HG03095 (cell line): ENCODE data around the gene FYN.

Experiments
- ATAC-seq: cut with Tn5 transposase; IDR thresholded peaks from one replicate; pipeline ENCODE4 v1.9.1; 2021; ENCODE audit warnings: moderate library complexity; ENCODE audit not compliant: unreplicated experiment

The FYN gene

GRCh38 chr6:111668410-111668809 lies 204.8 kb downstream of the FYN start:
- ATAC-seq, result no peak

DNA sequence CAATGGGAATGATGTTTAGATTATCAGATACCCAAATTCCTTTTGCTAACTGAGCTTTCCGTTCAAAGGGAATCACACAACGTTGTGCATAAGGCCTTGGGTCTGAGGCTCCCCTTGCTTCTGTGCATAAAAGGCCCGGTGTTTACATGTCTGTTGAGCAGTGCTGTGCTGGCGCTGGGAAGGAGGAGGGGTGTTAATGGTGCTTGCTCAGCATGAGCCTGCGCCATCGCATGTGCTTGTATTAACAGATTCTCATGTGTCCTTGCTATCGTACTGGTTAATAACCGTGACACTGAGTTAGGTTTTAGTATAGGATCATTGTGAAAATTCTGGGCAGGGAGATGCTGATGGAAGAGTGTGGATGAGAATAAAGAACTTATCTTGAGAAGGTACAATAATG lies 205.3 kb downstream of the FYN start:
- ATAC-seq, result no peak

DNA sequence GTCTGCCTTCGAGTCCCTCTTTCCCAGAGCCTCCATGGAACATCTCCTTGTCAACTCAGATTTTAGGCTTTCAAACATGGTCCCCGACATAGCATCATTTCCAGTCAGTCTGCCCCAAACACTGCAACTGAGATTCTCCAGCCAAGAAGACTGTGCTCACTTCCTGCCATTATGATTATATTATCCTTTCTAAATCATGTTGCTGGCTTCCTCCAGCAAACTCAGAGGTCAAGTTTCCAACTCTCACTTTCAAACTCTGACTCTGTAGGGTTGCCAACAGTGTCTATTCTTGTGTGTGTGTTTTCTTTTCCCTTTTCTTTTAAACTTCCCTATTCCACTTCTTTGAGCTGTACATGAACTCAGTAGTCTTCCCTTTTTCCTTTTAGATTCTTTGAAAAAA lies 206.4 kb downstream of the FYN start:
- no peak for ATAC-seq

GRCh38 chr6:111664565-111665030 lies 208.7 kb downstream of the FYN start:
- ATAC-seq, result no peak

- ATAC-seq, result no peak
Measured at GRCh38 chr6:111663692-111664564, 209.3 kb downstream of the FYN start.

- ATAC-seq, result no peak
Measured at GRCh38 chr6:111662794-111663593, 210.3 kb downstream of the FYN start.

GRCh38 chr6:111662072-111662793 lies 211.0 kb downstream of the FYN start:
- no peak for ATAC-seq

- ATAC-seq, result no peak
Measured at GRCh38 chr6:111661541-111662061, 211.7 kb downstream of the FYN start.

DNA sequence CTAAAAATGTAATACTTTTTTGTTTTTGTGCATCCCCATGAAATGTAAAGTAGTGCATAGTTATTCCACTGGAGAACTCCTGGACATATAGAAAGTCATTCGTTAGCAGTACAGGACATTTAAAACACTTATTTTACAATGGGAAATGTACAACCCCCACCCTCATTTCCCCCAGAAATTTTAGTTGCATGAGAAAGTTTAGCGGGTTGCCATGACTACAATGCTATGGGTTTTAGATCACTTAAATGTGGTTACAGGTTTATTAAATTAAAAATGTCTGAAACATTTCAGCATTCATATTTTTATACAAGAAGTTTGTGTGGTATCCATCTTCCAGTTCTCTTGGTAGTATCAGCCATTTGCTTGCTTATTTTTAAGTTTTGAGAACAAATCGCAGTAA lies 212.7 kb downstream of the FYN start:
- no peak for ATAC-seq

DNA sequence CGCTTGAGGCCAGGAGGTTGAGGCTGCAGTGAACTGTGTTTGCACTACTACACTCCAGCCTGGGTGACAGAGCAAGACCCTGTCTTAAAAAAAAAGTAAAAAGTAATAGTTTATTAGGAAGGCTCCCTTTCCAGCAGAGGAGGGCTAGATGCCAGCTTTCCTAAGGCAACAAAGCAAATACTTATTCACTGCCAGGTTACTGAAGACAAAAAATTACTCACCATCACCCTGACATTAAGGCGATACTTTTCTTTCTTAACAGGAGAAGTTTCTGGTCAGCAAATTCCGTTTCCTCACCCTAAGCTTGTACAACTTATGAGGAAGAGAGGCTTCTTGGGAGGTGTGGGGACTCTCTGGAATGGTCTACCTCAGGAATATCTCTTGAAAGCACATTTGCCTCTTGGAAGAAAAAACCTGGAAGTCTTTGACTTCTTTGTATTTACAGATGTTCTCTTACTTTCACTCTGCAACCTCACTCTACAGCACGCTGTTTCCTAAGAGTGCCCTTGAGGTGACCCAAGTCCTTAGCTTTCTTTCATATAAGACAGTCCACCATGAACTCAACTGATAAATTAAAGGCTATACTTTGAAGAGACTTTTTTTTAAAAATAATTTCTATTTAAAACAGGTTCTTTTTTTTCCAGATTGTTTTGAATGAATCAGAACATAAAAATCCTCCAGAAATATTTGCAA lies 214.6 kb downstream of the FYN start:
- no peak for ATAC-seq

DNA sequence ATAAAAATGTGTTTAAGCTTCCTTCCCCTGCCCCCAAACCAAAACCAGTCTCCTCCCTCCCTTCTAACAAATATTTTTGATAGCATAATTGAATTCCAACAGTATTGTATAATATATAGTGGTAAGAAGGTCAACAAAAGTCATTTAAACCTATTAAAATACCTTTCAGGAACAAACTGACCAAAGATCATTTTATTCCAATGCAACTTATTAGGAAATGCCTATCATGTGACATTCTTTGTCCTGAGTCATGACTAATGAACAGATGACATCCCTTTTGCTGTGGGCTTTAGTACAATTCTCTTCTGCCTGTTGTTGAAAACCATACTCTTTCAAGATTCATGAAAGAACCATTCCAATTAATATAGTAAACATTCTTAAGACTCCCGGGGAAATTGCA lies 216.1 kb downstream of the FYN start:
- ATAC-seq, result no peak

DNA sequence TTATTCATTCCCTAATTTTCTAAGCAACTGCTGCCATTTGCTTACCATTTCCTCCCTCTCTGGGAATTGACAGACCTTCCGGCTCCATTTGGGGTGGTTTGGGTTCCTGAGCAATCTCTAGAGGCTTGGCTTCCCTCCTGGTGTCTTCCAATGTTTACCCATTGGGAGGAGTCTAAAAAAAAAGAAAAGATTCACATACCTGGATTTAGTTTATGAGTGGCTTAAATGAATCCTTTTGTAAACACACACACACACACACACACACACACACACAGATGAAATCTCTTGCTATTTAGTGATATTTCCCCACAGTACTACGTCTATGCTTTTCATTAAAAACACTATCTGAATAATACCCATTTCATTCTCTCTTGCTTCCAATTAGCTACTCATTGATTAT lies 219.3 kb downstream of the FYN start:
- no peak for ATAC-seq

DNA sequence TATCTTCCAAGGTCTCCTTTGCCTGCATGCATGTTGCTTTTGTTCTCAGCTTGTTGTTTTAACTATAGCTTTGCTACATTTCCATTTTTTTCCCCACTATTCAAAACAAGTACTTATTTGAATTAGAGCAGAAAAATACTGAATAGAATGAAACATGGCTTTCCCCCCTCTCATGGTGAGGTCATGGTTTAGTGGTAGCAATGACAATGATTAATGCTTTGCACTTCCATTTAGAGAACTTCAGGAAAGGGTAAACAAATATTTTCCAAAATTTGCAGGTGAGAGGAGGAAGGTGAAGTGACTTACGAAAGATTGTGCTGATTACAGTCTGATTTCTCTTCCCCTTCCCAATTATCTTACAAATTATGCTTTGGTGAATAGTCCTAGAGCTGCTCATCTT lies 219.8 kb downstream of the FYN start:
- ATAC-seq, result no peak

DNA sequence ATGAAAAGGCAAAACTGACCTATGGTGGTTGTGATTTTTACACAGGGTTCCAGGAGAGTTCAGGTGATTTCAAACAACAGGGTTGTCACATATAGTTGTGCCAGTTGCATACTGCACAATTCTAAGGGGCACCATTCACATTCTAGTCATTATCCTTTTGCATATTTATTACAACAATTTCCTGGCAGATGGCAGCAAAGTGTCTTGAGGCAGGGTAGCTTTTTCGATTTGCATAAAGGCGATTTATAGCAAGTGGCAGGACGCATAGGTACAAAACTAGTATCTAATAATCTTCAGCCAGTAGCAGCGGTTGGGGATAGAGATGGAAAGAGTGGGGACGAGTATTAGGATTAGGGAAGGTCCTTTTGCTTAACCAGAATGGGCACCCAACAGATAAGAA lies 221.1 kb downstream of the FYN start:
- ATAC-seq, result no peak

- ATAC-seq, result no peak
Measured at GRCh38 chr6:111651185-111652034, 221.8 kb downstream of the FYN start.

GRCh38 chr6:111650049-111650448 lies 223.2 kb downstream of the FYN start:
- ATAC-seq, result no peak

- ATAC-seq, result no peak
Measured at GRCh38 chr6:111648100-111648499, 225.2 kb downstream of the FYN start.

- ATAC-seq, result no peak
Measured at GRCh38 chr6:111646942-111647341, 226.3 kb downstream of the FYN start.

DNA sequence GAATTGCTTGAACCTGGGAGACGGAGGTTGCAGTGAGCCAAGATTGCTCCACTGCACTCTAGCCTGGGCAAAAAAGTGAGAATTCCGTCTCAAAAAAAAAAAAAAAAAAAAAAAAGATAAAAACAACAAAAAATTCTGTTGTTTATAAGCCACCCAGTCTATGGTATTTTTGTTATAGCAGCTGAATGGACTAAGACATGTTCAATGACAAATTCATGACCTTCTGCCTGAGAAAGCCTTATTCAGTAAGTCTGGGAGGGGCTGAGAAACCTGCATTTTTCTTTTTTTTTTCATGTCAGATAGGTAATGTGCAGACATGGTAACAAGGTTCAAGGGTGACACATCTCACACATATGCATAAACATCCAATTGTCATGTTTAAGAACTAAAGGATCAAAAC lies 227.2 kb downstream of the FYN start:
- ATAC-seq, result no peak
